K562 (cell line): ENCODE data around the gene ADRB2. TPM values are rescaled to one million over a fixed set of nuclear protein-coding genes. Genes with fewer than 3 reads are reported as not detected.

Experiments used
- ATAC-seq: fragments of 200-7000 bp; cut with Tn5 transposase; 3 replicates; pipeline ENCODE4 v1.9.1; 2020; ENCODE audit warnings: moderate library complexity
- BruUV-seq: library from RNA; stranded (reverse); fragments of 400-500 nt; replicated peaks from 2 replicates; lab custom pipeline; 2021; lab: Mats Ljungman, UMichigan
- CTCF ChIA-PET: fragments of 300-600 bp; formaldehyde crosslinking; extraction: SDS; loops from one replicate; lab custom pipeline; 2021; ENCODE audit warnings: low intra/inter-chr PET ratio; lab: Yijun Ruan, JAX
- POLR2A ChIA-PET: fragments of 300-600, 350-650 bp; sonication (Branson Sonifier 250); formaldehyde crosslinking; extraction: SDS; loops from one replicate; lab custom pipeline; 2021; ENCODE audit warnings: antibody characterized with exemption, inconsistent platforms; lab: Yijun Ruan, JAX
- DNase-seq, 4 experiments: peaks; one replicate each; pipeline versions ENCODE4 v3.0.0 to v3.0.0-alpha.2; 2011 to 2018; ENCODE audit warnings: low spot score in 3 of 4, mixed read lengths in 3 of 4; ENCODE audit errors: extremely low read depth in 1 of 4
- FAIRE-seq: peaks from 2 replicates; lab custom pipeline; 2011; peaks lifted over from hg19 to GRCh38; lab: Jason Lieb, UNC
- H2AFZ ChIP-seq: 2 replicates; pipeline ENCODE4 v1.6.0; 2011; ENCODE audit warnings: low read depth, low read length, control low read depth, inconsistent platforms
- H3K27ac ChIP-seq: fragments of 200-600 bp; 3 replicates; pipeline ENCODE4 v1.8.0; 2011; ENCODE audit warnings: low read depth, mild to moderate bottlenecking, control low read depth, inconsistent platforms, low read length, moderate library complexity, mixed read lengths; ENCODE audit errors: extremely low read depth
- H3K27me3 ChIP-seq, 2 experiments: fragments of 300-600 bp in 1 of 2; 2 replicates in 1 of 2; 3 replicates in 1 of 2; pipeline versions ENCODE4 v1.6.0 to v1.8.0; 2011; ENCODE audit warnings: inconsistent platforms in 2 of 2, low read length in 2 of 2, mild to moderate bottlenecking in 1 of 2, mixed read lengths in 1 of 2, moderate library complexity in 1 of 2; ENCODE audit not compliant: control insufficient read depth in 2 of 2, insufficient read depth in 2 of 2
- H3K36me3 ChIP-seq: fragments of 300-600 bp; 3 replicates; pipeline ENCODE4 v1.8.0; 2011; ENCODE audit warnings: mild to moderate bottlenecking, low read length, inconsistent platforms; ENCODE audit not compliant: control insufficient read depth, insufficient read depth
- H3K4me1 ChIP-seq, 2 experiments: fragments of 200-600 bp in 1 of 2; replicated peaks in 1 of 2; 2 replicates in 1 of 2; 3 replicates in 1 of 2; pipeline versions ENCODE4 v1.5.1 to v1.8.0; 2011; ENCODE audit warnings: inconsistent platforms in 2 of 2, low read length in 2 of 2, mild to moderate bottlenecking in 1 of 2, mixed read lengths in 1 of 2, moderate library complexity in 1 of 2; ENCODE audit not compliant: control insufficient read depth in 2 of 2, insufficient read depth in 2 of 2
- H3K4me2 ChIP-seq: 2 replicates; pipeline ENCODE4 v1.6.1; 2011; ENCODE audit warnings: low read length, control low read depth, inconsistent platforms, mixed read lengths; ENCODE audit not compliant: insufficient read depth
- H3K4me3 ChIP-seq: fragments of 200-600 bp; sonication (generic), shearing (Covaris generic); 2 replicates; pipeline ENCODE4 v1.5.1; 2016; ENCODE audit warnings: control low read depth, inconsistent platforms
- H3K79me2 ChIP-seq: fragments of 200-600 bp; 3 replicates; pipeline ENCODE4 v1.8.0; 2011; ENCODE audit warnings: low read length, inconsistent platforms; ENCODE audit not compliant: control insufficient read depth, insufficient read depth
- H3K9ac ChIP-seq, 2 experiments: 2 replicates each; pipeline versions ENCODE4 v1.6.0 to v1.6.1; 2011; ENCODE audit warnings: low read depth in 2 of 2, low read length in 2 of 2, control low read depth in 1 of 2, inconsistent platforms in 1 of 2, mild to moderate bottlenecking in 1 of 2, mixed read lengths in 1 of 2; ENCODE audit not compliant: insufficient read depth in 1 of 2
- H3K9me1 ChIP-seq: one replicate; pipeline ENCODE4 v1.6.0; 2011; ENCODE audit warnings: inconsistent platforms, mild to moderate bottlenecking, low read length, moderate library complexity; ENCODE audit not compliant: control insufficient read depth, insufficient read depth
- H3K9me3 ChIP-seq: replicated peaks from 2 replicates; pipeline ENCODE4 v1.5.1; 2011; ENCODE audit warnings: low read depth, low read length, inconsistent platforms; ENCODE audit not compliant: control insufficient read depth, insufficient read depth
- H4K20me1 ChIP-seq: replicated peaks from 2 replicates; pipeline ENCODE4 v1.6.1; 2011; ENCODE audit warnings: low read length, inconsistent platforms, mixed read lengths; ENCODE audit not compliant: control insufficient read depth, insufficient read depth
- ATF2 ChIP-seq: sonication (generic); formaldehyde crosslinking; IDR thresholded peaks from 2 replicates; pipeline ENCODE4 v1.8.1; 2022; ENCODE audit warnings: missing genetic modification reagents
- CCAR2 ChIP-seq: fragments of 200-400 bp; formaldehyde crosslinking; IDR thresholded peaks from 2 replicates; pipeline ENCODE4 v1.6.1; 2017; ENCODE audit warnings: mild to moderate bottlenecking, low read depth, low read length
- HBP1 ChIP-seq: fragments of 450-650 bp; formaldehyde crosslinking; IDR thresholded peaks from 2 replicates; pipeline ENCODE4 v1.4.0; 2022; ENCODE audit warnings: missing genetic modification characterization
- ID3 ChIP-seq, 2 experiments: fragments of 250-450 bp in 1 of 2; fragments of 450-650 bp in 1 of 2; sonication (Bioruptor Pico) in 1 of 2; IDR thresholded peaks; 2 replicates each; pipeline versions ENCODE4 v1.6.1 to v1.8.0; 2016 to 2021; ENCODE audit warnings: mild to moderate bottlenecking in 2 of 2, moderate library complexity in 2 of 2, missing compliant biosample characterization in 1 of 2, missing genetic modification characterization in 1 of 2
- IRF2 ChIP-seq: sonication (generic); formaldehyde crosslinking; IDR thresholded peaks from 2 replicates; pipeline ENCODE4 v1.8.1; 2022; ENCODE audit warnings: mild to moderate bottlenecking, missing genetic modification reagents
- KHSRP ChIP-seq: fragments of 450-650 bp; IDR thresholded peaks from 2 replicates; pipeline ENCODE4 v1.6.1; 2017
- LCOR ChIP-seq: sonication (generic); formaldehyde crosslinking; IDR thresholded peaks from 2 replicates; pipeline ENCODE4 v1.8.0; 2022; ENCODE audit warnings: mild to moderate bottlenecking, missing genetic modification reagents
- MAFK ChIP-seq: IDR thresholded peaks from 2 replicates; pipeline ENCODE4 v1.6.1; 2011; ENCODE audit warnings: low read length, improper control_type of control experiment
- PURB ChIP-seq: sonication (generic); formaldehyde crosslinking; IDR thresholded peaks from 2 replicates; pipeline ENCODE4 v1.9.0; 2021; ENCODE audit warnings: low read depth, mild to moderate bottlenecking, missing genetic modification reagents
- ZNF212 ChIP-seq: fragments of 450-650 bp; formaldehyde crosslinking; IDR thresholded peaks from 2 replicates; pipeline ENCODE4 v1.4.0; 2020; ENCODE audit warnings: mild to moderate bottlenecking
- ZNF354B ChIP-seq: fragments of 250-450 bp; sonication (Bioruptor Pico); IDR thresholded peaks from 2 replicates; pipeline ENCODE4 v1.4.0; 2020
- WGBS: fragments of 100-300 bp; shearing (Covaris generic); methylation state at CpG from one replicate; pipeline ENCODE4 v1.1.6; 2016; ENCODE audit warnings: low coverage, mixed read lengths; ENCODE audit not compliant: insufficient coverage; ENCODE audit errors: missing lambda C conversion rate; 5-methylcytosine and 5-hydroxymethylcytosine counted together
- in situ Hi-C: fragments of 300-500 bp; cut with MboI; formaldehyde crosslinking; loops from 4 replicates; pipeline ENCODE4 v1.15.0; 2018; ENCODE audit warnings: inconsistent platforms, mixed read lengths
- intact Hi-C: fragments of 100-400 bp; cut with micrococcal nuclease; formaldehyde crosslinking; loops from 2 replicates; pipeline ENCODE4 v1.14.2; 2022
- polyA plus RNA-seq, 8 experiments: library from polyadenylated mRNA; depleted of rRNA in 4 of 8; stranded (reverse) in 5 of 8; unstranded in 3 of 8; fragments of >200 nt; fragmentation: Nextera tagmentation in 2 of 8; fragmentation: Illumina TruSeq in 1 of 8; extraction: Ambion mirVana in 2 of 8; extraction: Trizol in 1 of 8; gene quantifications; 2 replicates each; pipeline versions ENCODE4 v1.2.1 to v1.2.3, GENCODE V29; 2011 to 2014; ENCODE audit warnings: inconsistent platforms in 1 of 8, missing spikeins in 1 of 8
- total RNA-seq, 7 experiments: library from RNA; depleted of rRNA in 6 of 7; stranded (reverse); fragments of >200 nt in 6 of 7; fragmentation: Illumina TruSeq in 2 of 7; extraction: Trizol in 2 of 7; gene quantifications; 2 replicates each; pipeline versions ENCODE4 v1.2.1 to v1.2.3, GENCODE V29; 2011 to 2021; ENCODE audit warnings: low replicate concordance in 1 of 7
- TF ChIP-seq, protein P1 (sequence below): sonication (generic); formaldehyde crosslinking; IDR thresholded peaks from 2 replicates; pipeline ENCODE4 v1.8.1; 2023; ENCODE audit warnings: mild to moderate bottlenecking, missing genetic modification reagents, moderate library complexity
- TF ChIP-seq, protein P2 (sequence below): fragments of 450-650 bp; IDR thresholded peaks from 2 replicates; pipeline ENCODE4 v1.6.1; 2016; ENCODE audit warnings: missing biosample characterization, missing genetic modification characterization
- TF ChIP-seq, protein P3 (sequence below): fragments of 450-650 bp; formaldehyde crosslinking; IDR thresholded peaks from 2 replicates; pipeline ENCODE4 v1.4.0; 2020; ENCODE audit warnings: mild to moderate bottlenecking, moderate library complexity

ADRB2 gene
- total and polyA plus RNA-seq, 9 of the 15 experiments (the other 6 are each of a cell fraction or from before 2014, with no cell fraction given): 0.01 to 0.18 (median 0.04) TPM; not detected in 2

GRCh38 chr5:148833122-148833521 is 6.7 kb downstream of the ADRB2 start:
- POLR2A ChIA-PET: interaction anchor here (2.0 kb wide), 1 partner anchor 9 kb away, joined by 7 read pairs; no protein-coding TSS in a partner anchor
- intact Hi-C loops: loop anchor here (10.0 kb wide), 1 partner anchor 162 kb away; no protein-coding TSS in a partner anchor
- H3K36me3 ChIP-seq: no peaks in the 10 kb centered on the region
- DNase-seq (no peak), ATAC-seq (no peak), FAIRE-seq (no peak)
- no peaks in the 10 kb centered on the region for H3K9me3 ChIP-seq
- CTCF ChIA-PET: no interaction called here
- no peak overlapping the region for H3K4me3 ChIP-seq
- no peaks in the 10 kb centered on the region for H3K79me2 ChIP-seq
- in situ Hi-C loops: no loop called here
- 0% methylated on average over 2 of the region's 2 CpGs for WGBS
- peaks cover 18 to 28% of the 10 kb centered on the region in 2 experiments for H3K27me3 ChIP-seq
- H3K9ac ChIP-seq: no peak overlapping the region
- no peak overlapping the region for H2AFZ ChIP-seq
- H3K4me1 ChIP-seq: no peaks in the 10 kb centered on the region
- no peak overlapping the region for H3K27ac ChIP-seq
- no TSS peak for BruUV-seq
- H4K20me1 ChIP-seq: no peaks in the 10 kb centered on the region; the same call in 1 of the 2 replicates
- H3K9me1 ChIP-seq: no peaks in the 10 kb centered on the region
- H3K4me2 ChIP-seq: no peak overlapping the region
- TF ChIP-seq, protein P1, sequence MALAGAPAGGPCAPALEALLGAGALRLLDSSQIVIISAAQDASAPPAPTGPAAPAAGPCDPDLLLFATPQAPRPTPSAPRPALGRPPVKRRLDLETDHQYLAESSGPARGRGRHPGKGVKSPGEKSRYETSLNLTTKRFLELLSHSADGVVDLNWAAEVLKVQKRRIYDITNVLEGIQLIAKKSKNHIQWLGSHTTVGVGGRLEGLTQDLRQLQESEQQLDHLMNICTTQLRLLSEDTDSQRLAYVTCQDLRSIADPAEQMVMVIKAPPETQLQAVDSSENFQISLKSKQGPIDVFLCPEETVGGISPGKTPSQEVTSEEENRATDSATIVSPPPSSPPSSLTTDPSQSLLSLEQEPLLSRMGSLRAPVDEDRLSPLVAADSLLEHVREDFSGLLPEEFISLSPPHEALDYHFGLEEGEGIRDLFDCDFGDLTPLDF (CRISPR knock-in tag): no peak
- TF ChIP-seq, protein P2, sequence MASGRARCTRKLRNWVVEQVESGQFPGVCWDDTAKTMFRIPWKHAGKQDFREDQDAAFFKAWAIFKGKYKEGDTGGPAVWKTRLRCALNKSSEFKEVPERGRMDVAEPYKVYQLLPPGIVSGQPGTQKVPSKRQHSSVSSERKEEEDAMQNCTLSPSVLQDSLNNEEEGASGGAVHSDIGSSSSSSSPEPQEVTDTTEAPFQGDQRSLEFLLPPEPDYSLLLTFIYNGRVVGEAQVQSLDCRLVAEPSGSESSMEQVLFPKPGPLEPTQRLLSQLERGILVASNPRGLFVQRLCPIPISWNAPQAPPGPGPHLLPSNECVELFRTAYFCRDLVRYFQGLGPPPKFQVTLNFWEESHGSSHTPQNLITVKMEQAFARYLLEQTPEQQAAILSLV (tag): no peak
- no peak for TF ChIP-seq PURB (CRISPR knock-in tag)
- TF ChIP-seq, protein P3, sequence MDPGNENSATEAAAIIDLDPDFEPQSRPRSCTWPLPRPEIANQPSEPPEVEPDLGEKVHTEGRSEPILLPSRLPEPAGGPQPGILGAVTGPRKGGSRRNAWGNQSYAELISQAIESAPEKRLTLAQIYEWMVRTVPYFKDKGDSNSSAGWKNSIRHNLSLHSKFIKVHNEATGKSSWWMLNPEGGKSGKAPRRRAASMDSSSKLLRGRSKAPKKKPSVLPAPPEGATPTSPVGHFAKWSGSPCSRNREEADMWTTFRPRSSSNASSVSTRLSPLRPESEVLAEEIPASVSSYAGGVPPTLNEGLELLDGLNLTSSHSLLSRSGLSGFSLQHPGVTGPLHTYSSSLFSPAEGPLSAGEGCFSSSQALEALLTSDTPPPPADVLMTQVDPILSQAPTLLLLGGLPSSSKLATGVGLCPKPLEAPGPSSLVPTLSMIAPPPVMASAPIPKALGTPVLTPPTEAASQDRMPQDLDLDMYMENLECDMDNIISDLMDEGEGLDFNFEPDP (CRISPR knock-in tag): no peak
- no peak for TF ChIP-seq KHSRP
- TF ChIP-seq ZNF354B: no peak
- TF ChIP-seq ATF2: no peak
- no peak for TF ChIP-seq HBP1 (CRISPR knock-in tag)
- TF ChIP-seq CCAR2: no peak
- TF ChIP-seq ID3 (CRISPR knock-in tag; IDR thresholded peaks at IDR 0.05): no peak
- no peak for TF ChIP-seq ID3 (tag; IDR thresholded peaks at IDR 0.05)
- TF ChIP-seq ZNF212 (CRISPR knock-in tag): no peak
- no peak for TF ChIP-seq IRF2 (CRISPR knock-in tag)
- no peak for TF ChIP-seq MAFK
- TF ChIP-seq LCOR (CRISPR knock-in tag): no peak
